AG09309 (cell line): ENCODE data around the gene ITPK1.

Experiments
- DNase-seq: peaks from one replicate; pipeline ENCODE4 v3.0.0-alpha.2; 2010; ENCODE audit warnings: low read depth
- H3K4me3 ChIP-seq: 2 replicates; pipeline ENCODE4 v1.5.1; 2011; ENCODE audit warnings: mild to moderate bottlenecking, low read depth, low read length, moderate library complexity; ENCODE audit not compliant: control insufficient read depth
- CTCF ChIP-seq: IDR thresholded peaks from 2 replicates; pipeline ENCODE4 v1.5.1; 2011; ENCODE audit warnings: mild to moderate bottlenecking, low read depth, low read length, inconsistent platforms; ENCODE audit not compliant: insufficient read depth, control insufficient read depth; ENCODE audit errors: missing control alignments

The ITPK1 gene

GRCh38 chr14:92927349-92928257 lies 188.1 kb downstream of the ITPK1 start:
- TF ChIP-seq CTCF = no peak

DNA sequence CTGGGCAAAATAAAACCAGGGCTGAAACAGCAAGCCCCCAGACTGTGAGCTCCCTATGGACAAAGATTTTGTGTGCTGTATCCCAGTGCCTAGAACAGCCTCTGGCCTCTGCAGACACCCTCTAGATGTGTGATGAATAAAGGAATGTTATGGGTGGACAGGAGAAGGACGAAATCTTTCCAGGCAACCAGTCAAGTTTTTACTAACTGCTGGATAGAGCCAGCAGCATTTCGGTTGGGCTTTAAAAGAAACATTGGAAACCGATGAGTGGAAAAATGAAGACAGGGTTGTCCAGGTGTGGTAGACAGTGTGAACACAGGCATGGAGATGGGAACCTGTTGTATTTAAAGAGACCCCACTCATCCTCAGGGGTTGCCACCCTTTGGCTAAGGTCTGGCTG lies 188.8 kb downstream of the ITPK1 start:
- no peak for DNase-seq
- no peak for TF ChIP-seq CTCF
- no peak overlapping the region for H3K4me3 ChIP-seq

More at GRCh38 chr14:92927349-92928257, 188.1 kb downstream of the ITPK1 start:
- no peak overlapping the region for H3K4me3 ChIP-seq
- DNase-seq = no peak

- no peak for TF ChIP-seq CTCF
- no peak for DNase-seq
- H3K4me3 ChIP-seq = no peak overlapping the region
Measured at GRCh38 chr14:92926180-92926845, 189.4 kb downstream of the ITPK1 start.

- no peak for TF ChIP-seq CTCF
- no peak for DNase-seq
- H3K4me3 ChIP-seq = no peak overlapping the region
Measured at GRCh38 chr14:92925446-92925845, 190.3 kb downstream of the ITPK1 start.

GRCh38 chr14:92924247-92924646 lies 191.5 kb downstream of the ITPK1 start:
- H3K4me3 ChIP-seq = no peak overlapping the region
- no peak for TF ChIP-seq CTCF
- no peak for DNase-seq

DNA sequence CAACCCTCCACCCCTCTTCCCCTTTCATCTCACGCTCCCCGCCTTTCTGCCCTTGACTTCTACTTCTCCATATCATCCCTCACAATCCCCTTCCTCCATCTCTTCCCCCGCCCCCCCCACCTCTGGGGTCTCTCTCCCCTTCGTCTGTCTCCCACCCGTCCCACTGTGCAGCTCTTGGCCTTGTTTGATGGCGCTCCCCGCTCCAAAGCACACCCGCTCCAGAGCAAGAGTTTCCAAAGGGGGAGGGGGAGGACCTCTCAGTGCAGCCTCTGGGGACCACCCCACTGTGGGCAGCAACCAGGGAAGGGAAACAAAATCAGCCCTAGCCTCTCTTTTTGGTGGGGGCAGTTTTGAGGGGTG lies 192.0 kb downstream of the ITPK1 start:
- no peak for DNase-seq
- H3K4me3 ChIP-seq = no peak overlapping the region
- no peak for TF ChIP-seq CTCF
